ENCODE measurements around the gene MVD. TPM values are rescaled to one million over a fixed set of nuclear protein-coding genes. Genes with fewer than 3 reads are reported as not detected.

MVD gene
- total and polyA plus RNA-seq, 2 experiments from 2014 or later: 95.3 to 149 TPM

- Histone ChIP-seq H3K4me3 (peak overlapping the region; percentile 92), H3K27me3 (ENCODE audit: insufficient read depth) (no peaks in the 10 kb centered on the region), H4K20me1 (replicated peaks; ENCODE audit: insufficient read depth) (peaks cover 5% of the 10 kb centered on the region), H3K79me2 (replicated peaks; ENCODE audit: insufficient read depth) (peaks cover 44% of the 10 kb centered on the region), H3K9me2 (ENCODE audit: insufficient read depth) (no peaks in the 10 kb centered on the region), H3K4me1 (ENCODE audit: insufficient read depth) (peaks cover 5% of the 10 kb centered on the region; the same call in 1 of the 2 replicates), H2AFZ (no peak overlapping the region), H3F3A (replicated peaks; ENCODE audit: low read depth) (0 out of 2 replicates have a peak, but pooled peaks cover 2% of the 10 kb centered on the region), H3K4me2 (peak overlapping the region; percentile 99), H3K36me3 (ENCODE audit: insufficient read depth) (no peaks in the 10 kb centered on the region), H3K27ac (ENCODE audit: low read depth) (no peak overlapping the region)
- Mint-ChIP-seq H3K27me3 (ENCODE audit: insufficient read depth, low read depth, poor library complexity) (peaks cover 17% of the 10 kb centered on the region), H3K36me3 (ENCODE audit: low read depth) (no peaks in the 10 kb centered on the region; the same call in 2 of the 3 replicates), H3K27ac (no peak overlapping the region), H3K4me3 (peak overlapping the region; percentile 88), H3K9me3 (no peaks in the 10 kb centered on the region), H3K4me1 (peaks cover 20% of the 10 kb centered on the region)
- no peak for TF ChIP-seq ZNF114 (CRISPR knock-in tag; IDR thresholded peaks at IDR 0.05)
- no peak for TF ChIP-seq ZNF462 (CRISPR knock-in tag; IDR thresholded peaks at IDR 0.05)
- TF ChIP-seq JUNB (IDR thresholded peaks at IDR 0.05; ENCODE audit: unreplicated experiment): no peak
- no peak for TF ChIP-seq CREB1 (CRISPR knock-in tag; IDR thresholded peaks at IDR 0.05; ENCODE audit: low read depth)
- no peak for TF ChIP-seq ZNF331 (CRISPR knock-in tag; IDR thresholded peaks at IDR 0.05; ENCODE audit: low read depth)
- no peak for TF ChIP-seq CTCF (conservative IDR thresholded peaks at IDR 0.05; ENCODE audit: low read depth in 2 of 2)
- TF ChIP-seq NANOG (IDR thresholded peaks at IDR 0.05; ENCODE audit: borderline replicate concordance): no peak
- no peak for TF ChIP-seq ETS1 (IDR thresholded peaks at IDR 0.05)
- TF ChIP-seq EZH2phosphoT487 (IDR thresholded peaks at IDR 0.05; ENCODE audit: unreplicated experiment): no peak
- ATAC-seq (peak; percentile 17), DNase-seq (ENCODE audit: low spot score) (no peak)
These were observed 42.9 kb upstream of the MVD start for GRCh38 chr16:88705801-88706228.

Data from GM23338 (cell line).